22Rv1 (cell line): Measurements from ENCODE around the gene PAXX.

Experiments used
- H3K27ac ChIP-seq: fragments of 450-650 bp; 2 replicates; pipeline ENCODE4 v1.5.1; 2017
- CTCF ChIP-seq: fragments of 450-650 bp; IDR thresholded peaks from 2 replicates; pipeline ENCODE4 v1.5.1; 2017; ENCODE audit warnings: mild to moderate bottlenecking
- ZFX ChIP-seq: fragments of 450-650 bp; IDR thresholded peaks from 2 replicates; pipeline ENCODE4 v1.6.1; 2017; ENCODE audit warnings: antibody characterized with exemption, borderline replicate concordance

Gene PAXX

DNA sequence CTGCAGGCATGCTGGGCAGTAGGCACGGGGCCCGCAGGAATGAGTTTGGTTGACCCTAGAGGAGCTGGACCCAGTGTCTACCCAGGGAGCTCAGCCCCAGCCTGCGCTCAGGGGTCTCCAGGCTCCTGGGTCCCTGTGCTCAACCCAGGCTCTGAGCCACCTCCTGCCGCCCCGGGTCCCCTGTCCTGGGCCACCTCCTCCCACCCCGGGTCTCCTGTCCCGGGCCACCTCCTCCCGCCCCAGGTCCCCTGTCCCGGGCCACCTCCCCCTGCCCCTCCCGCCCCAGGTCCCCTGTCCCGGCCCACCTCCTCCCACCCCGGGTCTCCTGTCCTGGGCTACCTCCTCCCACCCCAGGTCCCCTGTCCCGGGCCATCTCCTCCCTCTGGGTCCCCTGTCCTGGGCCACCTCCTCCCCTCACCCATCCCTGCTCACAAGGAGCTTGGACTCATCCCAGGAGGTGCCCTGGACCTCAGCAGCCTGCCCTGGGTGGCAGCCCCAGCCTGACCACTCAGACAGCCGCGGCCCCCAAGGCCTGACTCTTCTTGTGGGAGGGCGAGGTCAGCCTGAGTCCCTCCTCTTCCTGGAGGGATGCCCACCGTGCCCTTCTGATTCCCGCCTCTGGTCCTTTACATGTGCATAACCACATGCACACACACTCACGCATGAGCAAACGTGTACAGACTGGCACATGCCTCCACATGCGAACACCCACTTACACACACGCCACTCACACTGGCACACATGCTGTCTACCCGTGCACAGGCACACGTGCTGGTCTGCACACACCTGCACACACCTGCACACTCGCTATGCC, 37.7 kb upstream of the PAXX start:
- no peak overlapping the region for H3K27ac ChIP-seq
- no peak for TF ChIP-seq ZFX
- no peak for TF ChIP-seq CTCF

DNA sequence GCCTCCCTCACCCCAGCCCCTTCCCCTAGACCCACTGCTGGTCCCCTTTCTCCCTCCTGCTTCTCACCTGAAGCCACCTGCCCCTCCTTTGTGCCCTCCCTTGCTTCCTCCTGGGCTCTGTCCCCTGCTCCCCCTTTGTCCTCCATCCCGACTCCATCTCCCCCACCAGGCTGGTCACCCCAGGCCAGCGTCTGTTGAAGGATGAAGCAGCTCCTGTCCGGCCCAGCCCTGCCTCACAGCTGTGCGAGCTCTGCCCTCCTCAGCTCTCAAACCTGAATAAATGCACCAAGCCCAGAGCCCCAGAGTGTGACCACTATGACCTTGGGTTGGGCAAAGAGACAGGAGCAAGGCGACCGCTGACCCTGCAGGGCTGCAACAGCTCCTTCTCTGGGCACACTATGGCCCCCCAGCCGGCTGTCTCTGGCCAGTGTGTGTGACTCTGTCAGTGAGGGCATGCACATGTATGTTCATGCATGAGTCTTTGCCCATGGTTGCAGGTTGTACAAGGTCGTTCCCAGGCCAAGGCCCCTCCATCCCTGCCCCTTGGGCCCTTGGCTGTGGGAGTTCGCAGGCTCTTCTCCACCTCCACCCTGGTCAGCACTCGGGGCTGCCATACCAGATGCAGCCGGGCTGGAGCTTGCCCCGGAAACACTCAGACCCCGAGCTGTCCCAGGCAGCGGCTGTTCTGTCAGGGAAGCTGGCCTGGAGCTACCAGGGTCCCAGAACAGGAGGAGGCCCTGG, 36.9 kb upstream of the PAXX start:
- TF ChIP-seq ZFX, result no peak
- TF ChIP-seq CTCF, result no peak
- no peak overlapping the region for H3K27ac ChIP-seq

GRCh38 chr9:136955943-136956335, 36.3 kb upstream of the PAXX start:
- TF ChIP-seq ZFX, result no peak
- TF ChIP-seq CTCF, result no peak
- H3K27ac ChIP-seq, result no peak overlapping the region

GRCh38 chr9:136956604-136957003, 35.6 kb upstream of the PAXX start:
- H3K27ac ChIP-seq, result no peak overlapping the region
- TF ChIP-seq CTCF, result no peak
- TF ChIP-seq ZFX, result no peak

DNA sequence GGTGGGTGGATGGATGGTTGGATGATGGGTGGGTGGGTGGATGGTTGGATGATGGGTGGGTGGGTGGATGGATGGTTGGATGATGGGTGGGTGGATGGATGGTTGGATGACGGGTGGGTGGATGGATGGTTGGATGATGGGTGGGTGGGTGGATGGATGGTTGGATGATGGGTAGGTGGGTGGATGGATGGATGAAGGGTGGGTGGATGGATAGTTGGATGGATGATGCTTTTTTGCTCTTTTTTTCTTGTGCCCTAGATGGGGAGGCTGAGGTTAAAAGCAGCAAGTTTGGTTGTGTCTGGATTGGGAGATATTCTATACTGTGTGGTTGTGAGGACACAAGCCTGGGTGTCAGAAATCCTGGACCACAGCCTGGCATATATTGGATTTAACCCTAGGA, 34.8 kb upstream of the PAXX start:
- H3K27ac ChIP-seq, result no peak overlapping the region
- TF ChIP-seq CTCF (no peak), ZFX (no peak)

GRCh38 chr9:136957901-136958300, 34.3 kb upstream of the PAXX start:
- TF ChIP-seq ZFX (no peak), CTCF (no peak)
- no peak overlapping the region for H3K27ac ChIP-seq

DNA sequence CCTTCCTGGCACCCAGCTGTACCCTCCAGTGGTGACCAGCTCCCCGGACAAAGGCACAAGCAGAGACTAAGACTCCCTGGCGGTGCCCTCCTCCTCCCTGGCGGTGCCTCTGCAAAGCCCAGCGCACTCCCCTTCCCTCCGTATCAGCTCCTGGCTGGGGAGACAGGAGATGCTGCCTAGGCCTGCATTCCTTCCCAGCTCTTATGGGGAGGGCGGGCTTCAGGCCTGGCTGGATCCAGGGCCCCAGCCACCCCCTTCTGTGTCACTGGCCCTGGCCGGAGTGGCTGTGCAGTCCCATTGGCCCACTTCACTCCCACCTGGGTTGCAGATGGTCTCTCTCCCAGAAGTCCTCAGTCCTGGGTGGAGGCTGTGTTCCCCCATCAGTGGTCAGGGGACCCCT, 33.7 kb upstream of the PAXX start:
- no peak overlapping the region for H3K27ac ChIP-seq
- TF ChIP-seq CTCF (no peak), ZFX (no peak)
